Measurements from ENCODE around the gene EID3.

EID3 gene

GRCh38 chr12:104312654-104313053 is 9.1 kb downstream of the EID3 start:
- no peak overlapping the region for H3K4me3 ChIP-seq (ENCODE audit: low read depth, low read length)
- no peak for TF ChIP-seq CTCF (IDR thresholded peaks at IDR 0.05; ENCODE audit: low read depth, low read length, missing control alignments)
- DNase-seq (ENCODE audit: low read depth): no peak

- TF ChIP-seq CTCF (IDR thresholded peaks at IDR 0.05; ENCODE audit: low read depth, low read length, missing control alignments): no peak
- no peak overlapping the region for H3K4me3 ChIP-seq (ENCODE audit: low read depth, low read length)
Observed at GRCh38 chr12:104313568-104314241, 10.2 kb downstream of the EID3 start.

GRCh38 chr12:104314242-104314614 is 10.7 kb downstream of the EID3 start:
- DNase-seq (ENCODE audit: low read depth): no peak
- no peak for TF ChIP-seq CTCF (IDR thresholded peaks at IDR 0.05; ENCODE audit: low read depth, low read length, missing control alignments)
- no peak overlapping the region for H3K4me3 ChIP-seq (ENCODE audit: low read depth, low read length)

More at GRCh38 chr12:104313568-104314241, 10.2 kb downstream of the EID3 start:
- DNase-seq (ENCODE audit: low read depth): no peak

GRCh38 chr12:104315326-104316224 is 12.0 kb downstream of the EID3 start:
- no peak for TF ChIP-seq CTCF (IDR thresholded peaks at IDR 0.05; ENCODE audit: low read depth, low read length, missing control alignments)
- no peak for DNase-seq (ENCODE audit: low read depth)
- no peak overlapping the region for H3K4me3 ChIP-seq (ENCODE audit: low read depth, low read length)

- no peak overlapping the region for H3K4me3 ChIP-seq (ENCODE audit: low read depth, low read length)
- TF ChIP-seq CTCF (IDR thresholded peaks at IDR 0.05; ENCODE audit: low read depth, low read length, missing control alignments): no peak
- no peak for DNase-seq (ENCODE audit: low read depth)
Observed at GRCh38 chr12:104316936-104317335, 13.4 kb downstream of the EID3 start.

- DNase-seq (ENCODE audit: low read depth): no peak
- no peak overlapping the region for H3K4me3 ChIP-seq (ENCODE audit: low read depth, low read length)
- no peak for TF ChIP-seq CTCF (IDR thresholded peaks at IDR 0.05; ENCODE audit: low read depth, low read length, missing control alignments)
Observed at GRCh38 chr12:104317538-104318210, 14.1 kb downstream of the EID3 start.
